NCI-H460 (cell line): ENCODE results near the gene KLB. TPM values are rescaled to one million over a fixed set of nuclear protein-coding genes. Genes with fewer than 3 reads are reported as not detected.

Source experiments
- small RNA-seq, 2 experiments: library from RNA; depleted of rRNA; stranded (forward); fragments of <200 nt; gene quantifications; one replicate each; pipeline ENCODE3, GENCODE V24; 2014
- total RNA-seq: library from RNA; depleted of rRNA; stranded (reverse); fragments of >200 nt; shearing (Covaris generic); gene quantifications from 2 replicates; pipeline ENCODE4 v1.2.3, GENCODE V29; 2014; rRNA removed

KLB gene
- total RNA-seq, 1 experiment from 2014 or later, result not detected

Small RNA genes lying within 50 kb of the gene (small RNA-seq; reads per million reads assigned to genes)
- gene MIR5591 (0 reads per million in 2 experiments), gene RF00019 (0 reads per million in 2 experiments), gene RNU6-887P (0 reads per million in 2 experiments)

Other genes starting within 250 kb of the KLB start
- gene WDR19, start 224.4 kb upstream of the KLB start, total RNA-seq, result 16.6 and 18.6 TPM in 2 replicates
- gene RFC1, start 40.6 kb upstream of the KLB start, total RNA-seq, result 51.8 and 53.7 TPM in 2 replicates
- 6,834 and 7,046 TPM in 2 replicates for gene RPL9, start 52.0 kb downstream of the KLB start, total RNA-seq
- gene LIAS, start 52.1 kb downstream of the KLB start, total RNA-seq, result 32.8 and 37.0 TPM in 2 replicates
- gene UGDH, start 120.5 kb downstream of the KLB start, total RNA-seq, result 358 and 406 TPM in 2 replicates
- 28.3 and 40.1 TPM in 2 replicates for gene SMIM14, start 231.9 kb downstream of the KLB start, total RNA-seq